Head of caudate nucleus (tissue), 42 donors: ENCODE measurements around the gene PROX2.

ENCODE experiments used
- DNase-seq, 42 donors: peaks; one replicate each; pipeline versions ENCODE4 v3.0.0 to v3.0.0-alpha.2; 2020 to 2021; ENCODE audit warnings: mixed read lengths in 7 of 42
- intact Hi-C: fragments of 100-400 bp; cut with DNase I; formaldehyde crosslinking; loops from one replicate; pipeline ENCODE4 v1.15.0; 2022

The PROX2 gene

GRCh38 chr14:74911221-74911620, 35.3 kb upstream of the PROX2 start:
- intact Hi-C loops = no loop called here
- DNase-seq = no peak

DNA sequence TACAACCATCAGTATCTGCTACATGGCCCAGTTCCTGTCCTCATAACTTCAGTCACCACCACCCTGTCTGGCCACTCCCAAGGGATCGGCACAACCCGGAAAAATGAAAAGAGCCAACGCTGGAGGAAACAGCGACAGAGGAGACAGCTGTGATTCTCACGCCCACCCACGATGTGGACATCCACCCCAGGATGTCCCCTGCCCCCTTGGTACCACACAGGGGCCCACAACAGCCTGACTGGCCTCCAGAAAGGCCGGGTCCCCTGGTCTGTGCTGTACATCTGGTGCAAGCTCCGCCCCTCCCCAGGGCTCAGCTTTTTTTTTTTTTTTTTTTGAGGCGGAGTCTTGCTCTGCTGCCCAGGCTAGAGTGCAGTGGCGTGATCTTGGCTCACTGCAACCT, 34.6 kb upstream of the PROX2 start:
- intact Hi-C loops = no loop called here
- DNase-seq = no peak

DNA sequence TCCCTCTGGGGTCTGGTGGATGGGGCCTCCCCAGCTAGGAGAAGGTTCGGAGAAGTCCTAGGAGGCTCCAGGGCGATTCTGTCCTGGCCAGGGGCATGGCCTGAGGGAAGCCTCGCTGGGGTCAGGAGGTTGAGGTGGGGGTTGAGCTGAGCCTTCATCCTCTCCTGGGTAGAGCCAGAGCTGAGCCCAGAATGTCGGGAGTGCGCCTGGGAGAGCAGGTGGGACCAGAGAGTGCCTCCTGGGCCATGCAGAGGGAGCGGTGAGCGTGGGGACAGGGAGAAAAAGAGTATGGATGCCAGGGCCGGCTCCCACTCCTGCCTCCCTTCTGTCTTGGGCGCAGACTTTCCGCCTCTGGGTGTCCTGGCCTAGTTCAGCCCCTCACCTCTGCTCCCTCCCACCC, 34.0 kb upstream of the PROX2 start:
- no peak for DNase-seq
- intact Hi-C loops = loop anchor here (5.0 kb wide), 1 partner anchor 48 kb away; no protein-coding TSS in a partner anchor

DNA sequence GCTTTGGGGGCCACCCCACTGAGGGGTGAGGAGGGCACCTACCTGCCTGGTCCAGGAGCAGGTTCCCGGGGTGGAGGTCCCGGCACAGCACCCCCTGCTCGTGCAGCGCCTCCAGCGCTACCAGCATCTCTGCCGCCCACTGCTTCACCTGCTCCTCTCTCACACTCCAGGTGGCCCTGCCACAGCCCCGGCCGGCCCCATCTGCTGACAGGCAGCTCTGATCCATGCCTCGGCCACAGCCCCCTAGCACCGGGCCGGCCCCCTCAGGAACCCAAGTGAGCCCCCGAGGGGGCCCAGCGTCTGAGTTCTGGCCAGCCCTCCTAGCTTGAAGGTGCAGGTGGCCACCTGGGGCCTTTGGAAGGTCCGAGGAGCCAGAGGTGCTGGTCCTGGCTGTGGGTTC, 33.6 kb upstream of the PROX2 start:
- intact Hi-C loops = loop anchor here (5.0 kb wide), 1 partner anchor 47 kb away; no protein-coding TSS in a partner anchor
- DNase-seq = no peak

GRCh38 chr14:74908861-74909341, 33.0 kb upstream of the PROX2 start:
- intact Hi-C loops = loop anchor here (5.0 kb wide), 1 partner anchor 47 kb away; no protein-coding TSS in a partner anchor
- DNase-seq = peak in 18 of 42 donors; percentile 11 to 65 (median 52)

GRCh38 chr14:74907744-74908143, 31.8 kb upstream of the PROX2 start:
- intact Hi-C loops = loop anchor here (5.0 kb wide), 1 partner anchor 45 kb away; no protein-coding TSS in a partner anchor
- DNase-seq = peak in 7 of 42 donors; percentile 20 to 58 (median 43)

- DNase-seq = no peak
- intact Hi-C loops = loop anchor here (5.0 kb wide), 1 partner anchor 45 kb away; no protein-coding TSS in a partner anchor
Measured at GRCh38 chr14:74906925-74907521, 31.1 kb upstream of the PROX2 start.

DNA sequence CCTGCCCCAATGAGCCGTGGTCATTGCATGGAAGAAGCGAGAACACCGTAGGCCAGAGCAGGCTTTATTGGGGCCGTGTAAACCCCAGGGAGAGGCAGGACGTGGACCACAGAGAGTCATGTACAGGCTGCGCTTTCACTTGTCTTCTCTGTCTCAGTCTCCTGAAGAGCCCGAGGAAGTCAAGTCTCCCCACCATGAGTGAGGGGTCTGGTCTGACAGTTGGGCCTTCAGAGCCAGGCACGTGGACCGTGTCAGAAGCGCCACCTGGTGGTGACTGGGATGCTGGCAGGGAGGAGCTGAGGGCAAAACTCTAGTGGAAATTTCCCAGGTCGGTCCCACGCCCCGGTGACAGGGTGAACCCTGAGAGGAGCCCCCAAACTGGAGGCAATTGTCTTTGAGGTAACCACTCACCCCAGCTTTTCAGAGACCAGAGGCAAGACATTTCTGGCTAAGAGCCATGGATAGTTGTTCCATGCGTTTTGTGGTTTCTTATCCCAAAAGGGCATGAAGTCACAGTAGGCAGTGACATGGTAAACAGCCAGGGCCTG, 29.7 kb upstream of the PROX2 start:
- intact Hi-C loops = loop anchor here (5.0 kb wide), 1 partner anchor 43 kb away; no protein-coding TSS in a partner anchor
- DNase-seq = peak; percentile 47 to 93 (median 82)

- no peak for DNase-seq
- intact Hi-C loops = loop anchor here (5.0 kb wide), 1 partner anchor 43 kb away; no protein-coding TSS in a partner anchor
Measured at GRCh38 chr14:74904635-74905503, 28.9 kb upstream of the PROX2 start.

DNA sequence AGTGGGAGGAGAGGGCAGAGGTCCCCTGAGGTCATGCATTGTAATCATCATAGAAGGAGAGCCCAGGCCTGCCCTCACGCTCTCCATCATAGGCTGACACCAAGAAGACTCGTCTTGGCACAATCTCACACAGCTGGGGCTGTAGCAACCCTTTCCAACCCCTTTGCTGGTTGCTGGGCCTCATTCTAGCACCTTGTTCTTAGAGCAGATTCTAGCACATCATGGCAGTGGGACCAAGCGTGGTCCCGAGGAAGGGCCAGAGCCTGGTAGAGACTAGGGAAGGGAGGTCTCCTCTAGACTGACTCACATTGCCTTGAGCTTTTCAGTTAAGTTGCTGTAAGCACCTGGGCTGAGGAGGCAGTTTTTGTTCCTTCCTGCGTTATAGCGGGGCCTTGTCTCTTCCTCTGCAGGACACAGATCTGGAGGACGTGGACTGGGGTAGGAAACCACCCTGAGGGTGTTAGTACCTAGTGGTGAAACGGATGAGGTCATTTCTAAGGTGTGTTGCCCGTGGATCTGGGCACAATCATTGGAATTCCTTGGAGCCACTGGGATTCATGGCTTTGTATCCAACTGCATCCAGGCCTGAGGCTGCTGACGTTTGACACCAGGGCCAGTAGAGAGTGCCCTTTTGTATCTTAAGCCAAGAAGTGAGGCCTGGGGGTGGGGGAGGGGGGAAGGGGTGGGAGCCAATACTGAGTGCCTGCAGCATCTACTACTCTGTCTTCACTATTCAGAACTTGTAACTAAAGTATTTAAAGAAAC, 27.2 kb upstream of the PROX2 start:
- intact Hi-C loops = no loop called here
- DNase-seq = peak in 1 of 42 donors; percentile 15

DNA sequence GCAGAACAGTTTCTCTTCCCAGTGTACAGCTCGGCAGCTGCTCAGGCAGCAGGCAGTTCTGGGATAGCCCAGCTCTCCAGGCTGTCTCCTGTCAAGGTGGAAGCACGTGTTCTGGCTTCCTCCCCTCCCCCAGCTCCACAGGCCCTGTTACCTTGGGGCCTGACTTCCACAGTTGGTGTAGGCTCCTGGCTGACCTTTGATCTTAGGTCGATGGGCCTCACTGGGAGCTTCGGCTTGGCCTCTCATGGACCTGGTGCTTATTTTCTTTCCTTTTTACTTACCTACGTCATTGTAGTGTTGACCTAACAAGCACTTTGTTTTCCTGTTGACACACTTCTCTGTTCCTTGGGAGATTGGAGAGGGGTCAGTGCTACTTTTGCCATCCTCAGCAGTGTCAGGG, 22.7 kb upstream of the PROX2 start:
- intact Hi-C loops = no loop called here
- no peak for DNase-seq

GRCh38 chr14:74898083-74898482, 22.1 kb upstream of the PROX2 start:
- DNase-seq = no peak
- intact Hi-C loops = no loop called here

GRCh38 chr14:74897642-74898041, 21.7 kb upstream of the PROX2 start:
- DNase-seq = no peak
- intact Hi-C loops = no loop called here

DNA sequence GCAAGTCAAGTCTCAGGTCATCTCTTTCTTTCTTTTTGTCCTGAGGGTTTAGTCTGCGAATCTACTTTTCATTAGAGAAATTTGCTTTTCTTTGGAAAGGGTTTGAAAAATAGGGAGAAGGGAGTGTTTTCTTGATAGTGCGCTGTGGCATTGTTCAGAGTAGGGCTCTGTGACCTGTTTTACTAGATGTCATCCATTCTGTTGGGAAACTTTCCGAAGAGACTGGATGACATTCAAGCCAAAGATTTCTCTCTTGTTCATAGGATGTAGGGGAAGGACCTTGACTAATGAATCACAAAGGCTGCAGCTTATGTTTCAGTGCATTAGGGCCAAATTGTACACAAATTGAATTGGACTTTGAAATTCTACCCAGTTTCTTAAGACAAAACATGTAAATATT, 20.5 kb upstream of the PROX2 start:
- no peak for DNase-seq
- intact Hi-C loops = no loop called here

- intact Hi-C loops = no loop called here
- peak in 2 of 42 donors; percentile 25 to 40 for DNase-seq
Measured at GRCh38 chr14:74893614-74894091, 17.7 kb upstream of the PROX2 start.

- intact Hi-C loops = no loop called here
- DNase-seq = peak in 37 of 42 donors; percentile 23 to 85 (median 54)
Measured at GRCh38 chr14:74892745-74893144, 16.8 kb upstream of the PROX2 start.

GRCh38 chr14:74891870-74892269, 15.9 kb upstream of the PROX2 start:
- intact Hi-C loops = no loop called here
- DNase-seq = no peak

GRCh38 chr14:74890262-74890661, 14.3 kb upstream of the PROX2 start:
- intact Hi-C loops = no loop called here

More at GRCh38 chr14:74890262-74890661, 14.3 kb upstream of the PROX2 start:
- DNase-seq = no peak
